ENCODE results near the gene KLK14.

The KLK14 gene

GRCh38 chr19:51064534-51065220, 18.0 kb downstream of the KLK14 start, which contains the start of gene KLK13:
TSS of gene KLK13 (minus strand) at chr19:51065092. CDS start at chr19:51065067, 25 bp downstream.
- no peak for TF ChIP-seq GATA1 (IDR thresholded peaks at IDR 0.05; ENCODE audit: low read depth, low read length)
- TF ChIP-seq POLR2A (IDR thresholded peaks at IDR 0.05; ENCODE audit: low read length) = no peak

GRCh38 chr19:51063664-51064063, 19.0 kb downstream of the KLK14 start:
- DNase-seq = no peak
- TF ChIP-seq GATA1 (IDR thresholded peaks at IDR 0.05; ENCODE audit: low read depth, low read length) = no peak
- TF ChIP-seq POLR2A (IDR thresholded peaks at IDR 0.05; ENCODE audit: low read length) = no peak

More at GRCh38 chr19:51064534-51065220, 18.0 kb downstream of the KLK14 start, which contains the start of gene KLK13:
- no peak for DNase-seq

DNA sequence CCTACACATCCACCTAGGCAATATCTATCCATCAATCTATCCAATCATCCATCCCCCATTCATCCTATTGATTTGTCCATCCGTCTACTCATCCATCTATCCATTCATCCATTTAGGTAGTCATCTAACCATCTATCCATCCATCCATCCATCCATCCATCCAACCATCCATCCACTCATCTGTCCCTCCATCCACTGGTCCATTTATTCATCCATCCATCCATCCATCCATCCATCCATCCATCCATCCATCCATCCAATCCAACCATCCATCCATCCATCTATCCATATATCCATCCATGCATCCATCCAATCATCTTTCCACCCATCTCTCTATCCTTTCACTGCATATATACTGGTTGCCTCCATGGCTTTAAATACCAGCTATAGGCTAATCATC, 21.7 kb downstream of the KLK14 start:
- no peak for TF ChIP-seq POLR2A (IDR thresholded peaks at IDR 0.05; ENCODE audit: low read length)
- no peak for TF ChIP-seq GATA1 (IDR thresholded peaks at IDR 0.05; ENCODE audit: low read depth, low read length)
- DNase-seq = no peak

DNA sequence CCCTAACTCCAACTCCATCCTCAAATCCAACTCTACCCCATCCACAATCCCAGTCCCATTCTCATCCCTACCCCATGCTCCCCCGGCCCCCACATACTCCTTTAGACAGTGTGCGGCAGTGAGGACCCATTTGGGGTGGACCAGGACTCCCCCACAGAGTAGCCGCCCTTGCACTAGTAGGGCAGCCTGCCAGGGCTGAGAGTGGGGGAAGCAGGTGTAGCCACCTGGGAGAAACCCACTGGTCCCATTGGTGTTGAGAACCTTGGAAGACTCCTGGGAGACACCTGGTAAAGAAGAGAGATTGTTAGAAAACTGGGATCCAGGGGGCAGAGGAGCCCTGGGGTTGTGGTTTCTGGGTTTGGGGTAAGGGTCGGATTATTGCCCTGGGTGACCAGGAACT, 22.4 kb downstream of the KLK14 start:
- TF ChIP-seq POLR2A (IDR thresholded peaks at IDR 0.05; ENCODE audit: low read length) (no peak), GATA1 (IDR thresholded peaks at IDR 0.05; ENCODE audit: low read depth, low read length) (no peak)
- DNase-seq = no peak

DNA sequence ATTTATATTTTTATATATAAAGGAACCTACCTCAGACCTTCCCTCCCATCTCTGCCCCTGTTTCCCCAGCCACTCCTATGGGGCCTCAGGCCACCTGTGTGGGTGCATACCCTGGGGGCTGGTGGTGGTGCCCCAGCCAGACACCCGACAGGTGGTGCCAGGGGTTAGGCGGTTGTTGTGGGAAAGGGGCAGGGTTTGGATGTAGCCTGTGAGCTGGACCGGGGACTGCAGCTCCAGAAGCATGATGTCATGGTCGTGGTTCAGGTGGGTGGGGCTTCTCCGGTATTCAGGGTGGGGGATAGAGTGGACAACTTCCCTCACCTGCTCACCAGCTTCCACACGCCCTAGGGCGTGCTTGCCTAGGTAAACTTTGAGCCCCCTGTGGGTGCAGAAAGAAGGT, 23.0 kb downstream of the KLK14 start:
- TF ChIP-seq POLR2A (IDR thresholded peaks at IDR 0.05; ENCODE audit: low read length) = no peak
- TF ChIP-seq GATA1 (IDR thresholded peaks at IDR 0.05; ENCODE audit: low read depth, low read length) = no peak
- DNase-seq = no peak

DNA sequence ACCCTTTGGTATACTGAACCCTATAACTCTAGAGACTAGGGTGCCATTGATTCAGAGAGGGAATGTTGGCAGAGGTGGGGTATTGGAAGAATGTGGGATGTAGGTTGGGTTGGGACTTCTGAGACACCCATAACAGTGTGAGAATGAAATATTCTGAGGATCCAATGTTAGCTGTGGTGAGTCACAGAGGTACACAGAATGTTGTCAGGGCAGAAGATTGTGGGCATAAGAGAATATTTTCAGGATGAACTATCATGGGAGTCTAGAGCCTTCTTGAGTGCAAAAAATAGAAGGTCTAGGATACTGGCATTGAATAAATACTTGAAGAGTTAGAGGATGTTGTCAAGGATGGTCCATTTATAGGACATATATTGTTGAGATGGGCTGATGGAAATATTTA, 26.8 kb downstream of the KLK14 start:
- no peak for TF ChIP-seq POLR2A (IDR thresholded peaks at IDR 0.05; ENCODE audit: low read length)
- DNase-seq = no peak

DNA sequence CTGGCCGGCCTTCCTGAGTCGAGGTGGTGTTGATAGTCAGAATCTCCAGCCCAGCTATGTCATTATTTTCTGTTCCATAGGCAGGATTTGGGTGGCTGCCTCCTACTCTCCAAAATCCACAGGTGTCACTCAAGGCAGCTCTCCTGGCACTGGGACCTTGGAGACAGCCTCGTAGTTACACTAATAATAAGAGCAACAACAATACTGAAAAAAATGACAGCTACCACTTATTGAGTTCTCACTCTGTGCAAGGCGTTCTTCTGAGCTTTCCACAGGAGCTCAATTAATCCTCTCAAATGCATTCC, 35.7 kb downstream of the KLK14 start:
- TF ChIP-seq GATA1 (IDR thresholded peaks at IDR 0.05; ENCODE audit: low read depth, low read length) (no peak), POLR2A (IDR thresholded peaks at IDR 0.05; ENCODE audit: low read length) (no peak)
- DNase-seq = no peak

DNA sequence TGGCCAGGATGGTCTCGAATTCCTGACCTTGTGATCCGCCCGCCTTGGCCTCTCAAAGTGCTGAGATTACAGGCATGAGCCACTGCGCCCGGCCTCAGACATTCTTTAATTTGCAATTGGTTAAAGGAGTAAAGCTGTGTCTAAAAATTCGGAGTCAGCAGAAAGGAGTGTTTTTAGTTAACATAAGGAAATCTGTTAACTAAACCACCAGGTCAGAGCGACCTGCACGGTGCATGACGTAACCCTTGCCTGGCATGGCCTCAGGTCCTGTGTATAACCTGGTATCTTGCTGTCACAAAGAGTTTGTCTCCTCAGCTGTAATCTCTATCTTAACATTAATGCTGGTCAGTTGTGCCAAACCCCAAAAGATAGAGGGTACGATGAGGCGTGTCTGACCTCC, 38.4 kb downstream of the KLK14 start:
- no peak for TF ChIP-seq GATA1 (IDR thresholded peaks at IDR 0.05; ENCODE audit: low read depth, low read length)
- no peak for TF ChIP-seq POLR2A (IDR thresholded peaks at IDR 0.05; ENCODE audit: low read length)
- DNase-seq = no peak

DNA sequence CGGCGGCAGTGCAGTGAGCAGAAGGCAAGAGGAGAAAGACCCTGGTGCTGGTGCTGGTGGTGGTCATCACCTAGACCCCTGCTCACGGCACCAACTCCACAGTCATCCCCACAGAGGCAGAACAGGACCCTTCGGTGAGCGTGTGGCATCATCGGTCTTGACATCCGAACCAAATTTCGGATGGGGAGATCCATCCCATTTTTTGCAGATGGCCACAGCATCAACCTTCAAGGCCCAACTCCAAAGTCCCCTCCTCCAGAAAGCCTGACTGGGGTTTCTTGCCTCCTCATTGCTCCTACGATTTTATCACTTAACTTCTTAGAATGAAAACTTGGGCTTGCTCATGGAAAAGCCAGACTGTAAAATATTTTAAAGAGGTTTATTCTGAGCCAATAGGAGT, 39.2 kb downstream of the KLK14 start:
- DNase-seq = no peak
- TF ChIP-seq POLR2A (IDR thresholded peaks at IDR 0.05; ENCODE audit: low read length) (no peak), GATA1 (IDR thresholded peaks at IDR 0.05; ENCODE audit: low read depth, low read length) (no peak)

DNA sequence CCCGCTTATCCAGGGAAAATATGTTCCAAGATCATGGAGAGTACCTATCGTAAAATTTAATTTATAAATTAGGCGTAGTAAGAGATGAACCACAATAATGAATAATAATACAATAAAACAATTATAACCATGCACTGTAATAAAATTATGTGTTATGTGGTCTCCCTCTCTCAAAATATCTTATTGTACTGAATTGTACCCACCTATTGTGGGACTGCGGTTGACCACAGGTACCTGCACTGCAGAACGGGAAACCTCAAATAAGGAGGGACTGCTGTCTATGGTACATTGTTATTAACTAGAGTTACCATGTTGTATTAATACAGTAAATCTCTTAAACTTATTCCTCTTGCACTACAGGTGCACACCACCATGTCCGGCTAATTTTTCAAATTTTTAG, 42.5 kb downstream of the KLK14 start:
- DNase-seq = no peak
- no peak for TF ChIP-seq POLR2A (IDR thresholded peaks at IDR 0.05; ENCODE audit: low read length)
- no peak for TF ChIP-seq GATA1 (IDR thresholded peaks at IDR 0.05; ENCODE audit: low read depth, low read length)

GRCh38 chr19:51036519-51036918, 46.2 kb downstream of the KLK14 start:
- DNase-seq = no peak
- TF ChIP-seq GATA1 (IDR thresholded peaks at IDR 0.05; ENCODE audit: low read depth, low read length) (no peak), POLR2A (IDR thresholded peaks at IDR 0.05; ENCODE audit: low read length) (no peak)

DNA sequence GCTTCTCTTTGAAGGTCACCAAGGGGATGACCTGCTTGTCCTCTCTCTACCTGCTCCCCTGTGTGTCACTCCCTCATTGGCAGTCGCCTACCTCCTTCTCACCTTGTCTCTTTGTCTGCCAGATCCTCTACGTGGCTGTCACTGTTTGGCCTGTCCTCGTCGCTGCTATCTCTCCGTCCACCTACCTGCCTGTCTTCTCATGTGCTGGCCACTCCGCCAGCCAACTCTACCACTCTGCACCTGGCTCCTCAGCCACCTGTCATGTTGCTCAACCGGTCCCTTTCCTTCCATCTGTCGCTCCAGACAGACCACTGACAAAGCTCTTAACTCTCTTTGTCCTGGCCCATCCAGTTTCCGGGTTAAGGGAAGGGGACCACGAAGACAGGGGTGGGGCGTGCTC, 48.0 kb downstream of the KLK14 start, which contains the start of gene KLK12:
KLK12 (minus strand) TSS at position 299 of the 400 bp plus-strand sequence. CDS start 381 bp downstream, outside the sequence.
- no peak for DNase-seq
- TF ChIP-seq GATA1 (IDR thresholded peaks at IDR 0.05; ENCODE audit: low read depth, low read length) (no peak), POLR2A (IDR thresholded peaks at IDR 0.05; ENCODE audit: low read length) (no peak)

- DNase-seq = no peak
- TF ChIP-seq GATA1 (IDR thresholded peaks at IDR 0.05; ENCODE audit: low read depth, low read length) = no peak
- no peak for TF ChIP-seq POLR2A (IDR thresholded peaks at IDR 0.05; ENCODE audit: low read length)
Measured at GRCh38 chr19:51031880-51032225, 50.8 kb downstream of the KLK14 start.

DNA sequence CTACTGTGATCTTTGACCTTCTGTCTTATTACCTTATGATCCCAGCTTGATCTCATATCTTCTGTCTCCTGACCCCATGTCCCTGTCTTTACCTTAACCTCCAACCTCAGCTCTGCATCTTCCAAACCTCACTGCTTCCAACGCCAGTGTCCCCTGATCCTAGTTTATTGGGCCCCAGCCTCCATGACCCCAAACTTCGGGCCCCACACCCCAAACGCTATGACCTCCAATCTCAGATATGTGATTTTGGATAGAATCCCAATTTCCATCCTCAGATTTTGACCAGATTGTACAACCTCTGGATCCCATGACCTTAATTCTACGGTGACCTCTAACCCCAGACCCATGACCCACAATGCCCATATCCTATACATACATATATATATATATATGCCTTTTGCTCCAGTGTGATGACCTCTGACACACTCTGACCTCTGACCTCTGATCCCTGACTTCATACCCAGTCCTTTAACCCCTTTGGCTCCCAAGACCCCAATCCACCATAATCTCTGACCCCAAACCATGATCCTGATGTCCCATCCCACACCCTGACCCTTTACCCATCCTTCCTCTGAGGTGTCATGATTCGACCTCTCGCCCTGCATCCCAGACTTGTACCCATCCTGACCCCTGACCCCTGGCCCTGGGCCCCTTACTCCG, 51.3 kb downstream of the KLK14 start:
- no peak for DNase-seq
- TF ChIP-seq GATA1 (IDR thresholded peaks at IDR 0.05; ENCODE audit: low read depth, low read length) (no peak), POLR2A (IDR thresholded peaks at IDR 0.05; ENCODE audit: low read length) (no peak)

DNA sequence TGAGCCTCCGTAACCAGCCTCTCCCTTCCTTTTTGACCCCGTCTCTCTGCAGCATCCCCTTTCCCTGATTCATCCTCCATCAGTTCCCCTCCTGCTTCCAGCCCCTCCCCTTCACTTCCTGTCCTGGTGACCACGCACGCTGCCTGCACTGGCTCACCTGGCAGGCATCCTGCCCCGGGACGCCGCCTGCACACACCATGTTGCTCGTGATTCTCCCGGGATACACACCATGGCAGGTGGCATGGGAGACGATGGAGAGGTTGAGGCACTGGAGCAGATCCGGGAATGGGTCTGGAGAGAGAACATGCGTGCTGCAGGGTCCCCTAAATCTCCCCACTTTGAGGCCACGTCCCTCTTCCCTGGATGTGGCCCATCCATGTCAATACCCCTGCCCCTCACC, 52.1 kb downstream of the KLK14 start:
- TF ChIP-seq POLR2A (IDR thresholded peaks at IDR 0.05; ENCODE audit: low read length) = no peak
- no peak for TF ChIP-seq GATA1 (IDR thresholded peaks at IDR 0.05; ENCODE audit: low read depth, low read length)
- no peak for DNase-seq
